ENCODE results near the gene ELAVL4.

ELAVL4 gene

GRCh38 chr1:50196081-50196480 lies 87.4 kb downstream of the ELAVL4 start:
- TF ChIP-seq EGR1 (IDR thresholded peaks at IDR 0.05): no peak
- TF ChIP-seq MAX (IDR thresholded peaks at IDR 0.05): no peak
- TF ChIP-seq TCF12 (IDR thresholded peaks at IDR 0.05; ENCODE audit: low read depth): no peak
- no peak for TF ChIP-seq FOXM1 (IDR thresholded peaks at IDR 0.05; ENCODE audit: borderline replicate concordance, low read depth)
- TF ChIP-seq NFIC (IDR thresholded peaks at IDR 0.05): no peak
- no peak for TF ChIP-seq USF1 (IDR thresholded peaks at IDR 0.05)
- no peak for TF ChIP-seq REST (IDR thresholded peaks at IDR 0.05; ENCODE audit: low read depth)
- TF ChIP-seq EP300 (IDR thresholded peaks at IDR 0.05; ENCODE audit: borderline replicate concordance): no peak
- TF ChIP-seq TAF1 (IDR thresholded peaks at IDR 0.05; ENCODE audit: low read depth): no peak
- TF ChIP-seq YY1 (IDR thresholded peaks at IDR 0.05; ENCODE audit: low read depth): no peak
- no peak for TF ChIP-seq CEBPB (IDR thresholded peaks at IDR 0.05)
- TF ChIP-seq CREB1 (IDR thresholded peaks at IDR 0.05; ENCODE audit: low read depth): no peak

GRCh38 chr1:50197216-50197615 lies 88.5 kb downstream of the ELAVL4 start:
- no peak for TF ChIP-seq EP300 (IDR thresholded peaks at IDR 0.05; ENCODE audit: borderline replicate concordance)
- no peak for TF ChIP-seq TCF12 (IDR thresholded peaks at IDR 0.05; ENCODE audit: low read depth)
- no peak for TF ChIP-seq FOXM1 (IDR thresholded peaks at IDR 0.05; ENCODE audit: borderline replicate concordance, low read depth)
- TF ChIP-seq RAD21 (IDR thresholded peaks at IDR 0.05; ENCODE audit: low read depth): no peak
- TF ChIP-seq CEBPB (IDR thresholded peaks at IDR 0.05): no peak
- TF ChIP-seq MAX (IDR thresholded peaks at IDR 0.05): no peak
- no peak for TF ChIP-seq USF1 (IDR thresholded peaks at IDR 0.05)
- TF ChIP-seq TAF1 (IDR thresholded peaks at IDR 0.05; ENCODE audit: low read depth): no peak
- TF ChIP-seq CREB1 (IDR thresholded peaks at IDR 0.05; ENCODE audit: low read depth): no peak
- TF ChIP-seq REST (IDR thresholded peaks at IDR 0.05; ENCODE audit: low read depth): no peak
- TF ChIP-seq NFIC (IDR thresholded peaks at IDR 0.05): no peak
- no peak for TF ChIP-seq YY1 (IDR thresholded peaks at IDR 0.05; ENCODE audit: low read depth)
- no peak for TF ChIP-seq EGR1 (IDR thresholded peaks at IDR 0.05)
- no peak for TF ChIP-seq ZBTB7A (IDR thresholded peaks at IDR 0.05; ENCODE audit: low read depth)
- TF ChIP-seq TEAD4 (IDR thresholded peaks at IDR 0.05): no peak

GRCh38 chr1:50208315-50208714 lies 99.6 kb downstream of the ELAVL4 start:
- no peak for TF ChIP-seq MAX (IDR thresholded peaks at IDR 0.05)
- no peak for TF ChIP-seq YY1 (IDR thresholded peaks at IDR 0.05; ENCODE audit: low read depth)
- no peak for TF ChIP-seq FOXM1 (IDR thresholded peaks at IDR 0.05; ENCODE audit: borderline replicate concordance, low read depth)
- TF ChIP-seq CREB1 (IDR thresholded peaks at IDR 0.05; ENCODE audit: low read depth): no peak
- TF ChIP-seq RAD21 (IDR thresholded peaks at IDR 0.05; ENCODE audit: low read depth): no peak
- TF ChIP-seq EGR1 (IDR thresholded peaks at IDR 0.05): no peak
- TF ChIP-seq TCF12 (IDR thresholded peaks at IDR 0.05; ENCODE audit: low read depth): no peak
- TF ChIP-seq USF1 (IDR thresholded peaks at IDR 0.05): no peak
- TF ChIP-seq ZBTB7A (IDR thresholded peaks at IDR 0.05; ENCODE audit: low read depth): no peak
- no peak for TF ChIP-seq TAF1 (IDR thresholded peaks at IDR 0.05; ENCODE audit: low read depth)
- TF ChIP-seq NFIC (IDR thresholded peaks at IDR 0.05): no peak
- no peak for TF ChIP-seq TEAD4 (IDR thresholded peaks at IDR 0.05)
- TF ChIP-seq EP300 (IDR thresholded peaks at IDR 0.05; ENCODE audit: borderline replicate concordance): no peak

- TF ChIP-seq USF1 (IDR thresholded peaks at IDR 0.05) (no peak), EP300 (IDR thresholded peaks at IDR 0.05; ENCODE audit: borderline replicate concordance) (no peak), ZBTB7A (IDR thresholded peaks at IDR 0.05; ENCODE audit: low read depth) (no peak), TEAD4 (IDR thresholded peaks at IDR 0.05) (no peak), CREB1 (IDR thresholded peaks at IDR 0.05; ENCODE audit: low read depth) (no peak), FOXM1 (IDR thresholded peaks at IDR 0.05; ENCODE audit: borderline replicate concordance, low read depth) (no peak), EGR1 (IDR thresholded peaks at IDR 0.05) (no peak), YY1 (IDR thresholded peaks at IDR 0.05; ENCODE audit: low read depth) (no peak), CEBPB (IDR thresholded peaks at IDR 0.05) (no peak)
These were observed 100.0 kb downstream of the ELAVL4 start for GRCh38 chr1:50208756-50209155.

GRCh38 chr1:50209749-50210148 lies 101.0 kb downstream of the ELAVL4 start:
- no peak for TF ChIP-seq ZBTB7A (IDR thresholded peaks at IDR 0.05; ENCODE audit: low read depth)
- no peak for TF ChIP-seq EP300 (IDR thresholded peaks at IDR 0.05; ENCODE audit: borderline replicate concordance)
- TF ChIP-seq TEAD4 (IDR thresholded peaks at IDR 0.05): no peak
- TF ChIP-seq RAD21 (IDR thresholded peaks at IDR 0.05; ENCODE audit: low read depth): no peak
- TF ChIP-seq TAF1 (IDR thresholded peaks at IDR 0.05; ENCODE audit: low read depth): no peak
- TF ChIP-seq REST (IDR thresholded peaks at IDR 0.05; ENCODE audit: low read depth): no peak
- no peak for TF ChIP-seq EGR1 (IDR thresholded peaks at IDR 0.05)
- TF ChIP-seq MAX (IDR thresholded peaks at IDR 0.05): no peak
- no peak for TF ChIP-seq YY1 (IDR thresholded peaks at IDR 0.05; ENCODE audit: low read depth)
- no peak for TF ChIP-seq NFIC (IDR thresholded peaks at IDR 0.05)
- no peak for TF ChIP-seq CREB1 (IDR thresholded peaks at IDR 0.05; ENCODE audit: low read depth)
- no peak for TF ChIP-seq FOXM1 (IDR thresholded peaks at IDR 0.05; ENCODE audit: borderline replicate concordance, low read depth)
- no peak for TF ChIP-seq USF1 (IDR thresholded peaks at IDR 0.05)
- no peak for TF ChIP-seq TCF12 (IDR thresholded peaks at IDR 0.05; ENCODE audit: low read depth)
- no peak for TF ChIP-seq CEBPB (IDR thresholded peaks at IDR 0.05)

Measured in Ishikawa (cell line).